Myometrial cell (primary cell): ENCODE results near the gene FAU. TPM values are rescaled to one million over a fixed set of nuclear protein-coding genes. Genes with fewer than 3 reads are reported as not detected.

Experiments used
- total RNA-seq: library from RNA; depleted of rRNA; stranded (reverse); fragments of >200 nt; gene quantifications from 2 replicates; pipeline ENCODE4 v1.2.3, GENCODE V29; 2015

The FAU gene
- total RNA-seq, result 391 and 430 TPM in 2 replicates

GRCh38 chr11:65121865-65122696 is at the start of gene FAU, which contains the start of gene MRPL49:
FAU (minus strand) TSS chr11:65122134; CDS start chr11:65121813, 321 bp downstream.
MRPL49 (plus strand) TSS chr11:65122321; CDS start chr11:65122347, 26 bp downstream.

GRCh38 chr11:65170058-65170534 is 48.2 kb upstream of the FAU start, which contains the start of gene SPDYC:
SPDYC (plus strand) TSS chr11:65170233; CDS start chr11:65171358, 1,125 bp downstream.

GRCh38 chr11:65134240-65134951 is 12.5 kb upstream of the FAU start, which contains the start of gene SYVN1:
SYVN1 (minus strand) TSS chr11:65134519; CDS start chr11:65133601, 918 bp downstream.

GRCh38 chr11:65117206-65118096 is 4.5 kb downstream of the FAU start, which contains the start of gene ZNHIT2:
ZNHIT2 (minus strand) TSS chr11:65117701; CDS start chr11:65117653, 48 bp downstream.

GRCh38 chr11:65111744-65112545 is 10.0 kb downstream of the FAU start, which contains the start of gene TM7SF2:
TM7SF2 (plus strand) TSS chr11:65111872; CDS start chr11:65112016, 144 bp downstream.

GRCh38 chr11:65095974-65096806 is 25.7 kb downstream of the FAU start, which contains the start of gene VPS51:
VPS51 (plus strand) TSS chr11:65096214; CDS start chr11:65096251, 37 bp downstream.

GRCh38 chr11:65083834-65084597 is 37.9 kb downstream of the FAU start, which contains the start of the genes CDCA5 and ZFPL1:
CDCA5 (minus strand) TSS chr11:65084040; CDS start chr11:65083978, 62 bp downstream.
ZFPL1 (plus strand) TSS chr11:65084222; CDS start chr11:65084699, 477 bp downstream.

Other genes starting within 250 kb of the FAU start
- 99.8 and 161 TPM in 2 replicates for gene EHD1, start 243.5 kb downstream of the FAU start, total RNA-seq
- 22.7 and 27.4 TPM in 2 replicates for gene ATG2A, start 204.9 kb downstream of the FAU start, total RNA-seq
- gene PPP2R5B, start 197.4 kb downstream of the FAU start, total RNA-seq, result 14.9 and 20.8 TPM in 2 replicates
- not detected in 2 replicates for gene GPHA2, start 186.2 kb downstream of the FAU start, total RNA-seq
- not detected in 2 replicates for gene MAJIN, start 150.0 kb downstream of the FAU start, total RNA-seq
- gene BATF2, start 125.2 kb downstream of the FAU start, total RNA-seq, result 1.2 and 4.9 TPM in 2 replicates
- 128 and 169 TPM in 2 replicates for gene ARL2, start 108.0 kb downstream of the FAU start, total RNA-seq
- gene SNX15, start 94.7 kb downstream of the FAU start, total RNA-seq, result 16.3 and 19.0 TPM in 2 replicates
- gene SAC3D1, start 80.9 kb downstream of the FAU start, total RNA-seq, result 19.5 and 34.0 TPM in 2 replicates
- gene NAALADL1, start 63.6 kb downstream of the FAU start, total RNA-seq, result 71.2 and 99.7 TPM in 2 replicates
- gene CDCA5, start 38.1 kb downstream of the FAU start, total RNA-seq, result 13.5 and 16.4 TPM in 2 replicates
- 65.7 and 86.8 TPM in 2 replicates for gene ZFPL1, start 37.9 kb downstream of the FAU start, total RNA-seq
- 189 and 192 TPM in 2 replicates for gene VPS51, start 25.9 kb downstream of the FAU start, total RNA-seq
- gene TM7SF2, start 10.3 kb downstream of the FAU start, total RNA-seq, result 33.7 and 63.1 TPM in 2 replicates
- gene ZNHIT2, start 4.4 kb downstream of the FAU start, total RNA-seq, result 14.4 and 14.9 TPM in 2 replicates
- 95.3 and 98.3 TPM in 2 replicates for gene MRPL49, start 187 bp upstream of the FAU start, total RNA-seq
- gene SYVN1, start 12.4 kb upstream of the FAU start, total RNA-seq, result 23.2 and 26.5 TPM in 2 replicates
- gene SPDYC, start 48.1 kb upstream of the FAU start, total RNA-seq, result not detected in 2 replicates
- 216 and 233 TPM in 2 replicates for gene CAPN1, start 59.8 kb upstream of the FAU start, total RNA-seq
- 19.5 and 21.0 TPM in 2 replicates for gene POLA2, start 139.8 kb upstream of the FAU start, total RNA-seq
- gene CDC42EP2, start 192.7 kb upstream of the FAU start, total RNA-seq, result 32.4 and 33.4 TPM in 2 replicates
- 42.2 and 51.0 TPM in 2 replicates for gene DPF2, start 211.7 kb upstream of the FAU start, total RNA-seq
- gene TIGD3, start 232.6 kb upstream of the FAU start, total RNA-seq, result not detected in 2 replicates